Measurements from ENCODE around the gene VAV2. TPM values are rescaled to one million over a fixed set of nuclear protein-coding genes. Genes with fewer than 3 reads are reported as not detected.

The VAV2 gene
- total RNA-seq, 1 donor from 2014 or later = 12.8 TPM

DNA sequence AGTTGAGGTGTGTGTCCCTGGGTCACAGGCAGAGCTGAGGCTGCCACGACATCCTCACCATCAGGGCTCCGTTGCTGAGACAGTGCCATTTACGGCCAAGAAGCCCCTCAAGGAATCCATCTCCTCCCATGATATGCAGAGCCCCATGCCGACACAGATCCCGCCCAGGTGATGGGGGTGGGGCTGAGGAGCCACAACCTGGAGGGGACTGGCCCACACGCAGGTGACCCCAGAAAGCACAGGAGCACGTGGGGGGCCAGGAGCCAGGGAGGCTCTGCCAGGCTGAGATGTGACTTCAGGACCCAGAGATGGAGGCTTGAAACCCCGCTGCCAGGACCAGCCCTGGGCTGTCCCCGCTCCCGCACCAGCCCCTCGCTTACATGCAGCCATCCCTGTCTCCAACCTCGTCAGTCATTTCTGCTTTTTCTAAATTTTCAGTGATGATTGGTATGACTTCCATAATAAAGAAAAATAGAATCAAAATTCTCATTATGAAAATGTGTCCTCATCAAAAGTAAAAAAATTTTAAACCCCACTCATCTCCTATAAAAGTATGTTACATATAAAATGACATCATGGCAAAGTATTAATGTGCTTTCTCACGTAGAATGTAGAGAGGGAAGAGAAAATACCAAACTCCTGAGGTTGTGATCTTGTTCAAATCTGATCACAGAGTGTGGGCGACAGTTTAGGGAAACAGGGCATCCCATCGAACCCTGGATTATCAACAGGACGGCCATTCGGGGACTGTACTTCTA, 155.9 kb downstream of the VAV2 start:
- DNase-seq (ENCODE audit: low spot score) = no peak

DNA sequence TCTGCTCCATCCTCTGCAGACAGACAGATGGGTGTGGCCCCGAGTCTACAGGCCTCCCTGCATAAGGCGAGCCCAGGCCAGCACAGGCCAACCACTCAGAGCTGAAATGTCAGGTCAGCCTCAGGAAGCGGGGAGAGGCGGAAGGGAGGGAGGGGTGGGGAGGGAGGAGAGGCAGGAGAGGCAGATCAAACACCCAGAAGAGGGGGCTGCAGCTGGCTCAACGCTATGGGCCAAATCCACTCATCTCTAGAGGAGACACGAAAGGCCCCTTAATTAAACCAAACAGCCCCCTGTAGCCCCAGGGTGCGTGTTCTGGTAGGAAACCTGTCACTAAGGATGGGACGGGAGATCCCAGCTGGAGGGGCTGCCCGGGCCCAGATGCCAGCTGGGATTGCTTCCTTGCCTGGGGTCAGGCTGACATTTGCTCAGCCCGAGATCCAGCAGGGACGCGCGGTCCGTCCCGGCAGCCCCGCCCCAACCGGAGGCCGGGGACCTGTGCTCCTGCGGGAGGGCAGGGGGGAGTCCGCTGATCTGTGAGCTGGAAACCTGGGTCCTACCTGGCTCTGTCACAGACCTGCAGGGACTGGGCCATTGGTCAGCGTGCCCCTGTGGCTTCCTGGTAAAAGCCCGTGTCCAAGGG, 156.7 kb downstream of the VAV2 start:
- peak; percentile 22 for DNase-seq (ENCODE audit: low spot score)

DNA sequence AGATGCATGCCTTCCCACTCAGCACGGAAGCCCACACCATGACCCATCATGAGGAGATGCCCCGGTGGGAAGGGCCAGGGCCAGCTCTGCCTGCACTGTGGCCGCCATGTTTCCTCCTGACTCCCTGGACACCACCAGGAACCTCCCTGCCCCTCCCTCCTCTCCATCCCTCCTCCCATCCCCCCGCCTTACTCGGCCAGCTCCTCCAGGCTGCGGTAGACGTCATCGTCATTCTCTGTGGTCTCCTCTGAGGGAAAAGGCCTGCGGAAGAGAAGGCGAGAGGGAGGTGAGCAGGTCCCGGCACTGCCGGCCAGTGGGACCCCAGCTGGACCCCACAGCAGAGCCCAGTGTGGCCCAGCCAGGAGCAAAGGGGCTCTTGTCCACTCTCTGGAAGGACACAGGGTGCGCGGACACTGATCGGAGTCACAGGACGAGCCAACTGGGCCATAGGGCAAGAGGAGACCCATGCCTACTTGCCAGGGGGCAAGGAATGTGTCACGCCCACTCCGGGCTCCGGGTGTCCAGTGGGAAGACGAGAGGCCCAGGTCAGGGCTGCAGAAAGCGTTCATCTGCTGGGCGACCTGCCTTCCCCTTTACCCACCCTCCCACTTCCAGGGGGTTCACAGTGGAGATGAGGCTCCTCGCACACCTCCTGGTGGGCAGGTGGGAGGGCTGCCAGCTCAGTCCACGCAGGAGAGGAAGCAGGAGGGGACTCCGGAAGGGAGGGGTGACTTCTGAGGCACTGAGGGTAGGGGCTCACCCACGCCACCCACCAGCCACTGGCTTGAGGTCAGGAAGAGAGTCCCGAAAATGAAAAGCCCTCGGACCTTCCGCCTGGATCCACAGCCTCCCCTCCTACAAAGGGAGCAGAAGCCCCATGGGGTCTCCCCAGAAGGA, 157.8 kb downstream of the VAV2 start:
- no peak for DNase-seq (ENCODE audit: low spot score)

DNA sequence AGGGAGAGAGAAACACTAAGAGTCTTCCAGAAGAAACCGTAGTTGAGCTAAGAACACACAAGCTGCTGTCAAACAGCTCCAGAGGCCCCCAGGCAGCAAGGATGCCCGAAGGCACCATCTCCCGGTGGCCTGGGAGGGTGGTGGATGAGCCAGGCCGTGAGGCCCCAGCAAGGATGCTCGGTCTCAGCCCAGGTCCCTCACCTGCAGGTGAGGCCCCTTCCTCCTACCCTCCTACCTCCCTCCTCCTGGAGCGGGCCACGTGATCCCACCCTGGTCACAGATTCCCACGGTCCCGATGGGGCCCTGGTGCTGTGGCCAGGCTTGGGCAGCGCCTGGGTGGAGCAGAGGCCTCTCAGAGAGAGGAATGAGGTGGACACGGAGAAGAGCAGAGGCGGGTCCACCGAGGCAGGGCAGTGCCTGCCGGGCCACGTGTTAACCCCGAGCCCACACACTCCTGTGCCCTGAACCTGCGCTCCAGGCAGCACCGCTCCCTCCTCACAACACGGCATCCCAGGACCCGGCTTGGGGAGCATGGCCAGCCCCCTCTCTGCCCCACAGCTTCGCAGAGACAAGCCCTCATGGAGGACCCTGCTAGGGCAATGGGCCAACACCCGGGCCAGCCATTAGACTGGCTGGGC, 158.6 kb downstream of the VAV2 start:
- DNase-seq (ENCODE audit: low spot score) = no peak

DNA sequence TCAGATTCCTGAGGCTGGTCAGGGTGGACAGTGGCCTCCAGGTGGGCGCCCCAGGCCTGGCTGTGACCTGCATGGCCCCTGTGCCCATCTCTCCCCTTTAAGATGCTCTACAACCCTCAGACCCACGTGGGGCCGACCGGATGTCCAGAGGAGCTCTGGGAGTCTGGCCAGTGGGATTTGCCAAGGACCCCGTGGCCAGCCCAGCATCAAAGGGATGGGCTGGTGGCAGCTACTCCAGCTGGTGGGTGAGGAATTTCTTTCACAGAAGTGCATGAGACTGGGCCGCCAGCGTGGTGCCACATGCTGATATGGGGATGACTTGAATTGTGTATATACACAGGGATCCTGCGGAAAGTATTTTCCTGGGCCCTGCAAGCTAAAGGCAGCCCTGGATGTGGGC, 159.2 kb downstream of the VAV2 start:
- no peak for DNase-seq (ENCODE audit: low spot score)

DNA sequence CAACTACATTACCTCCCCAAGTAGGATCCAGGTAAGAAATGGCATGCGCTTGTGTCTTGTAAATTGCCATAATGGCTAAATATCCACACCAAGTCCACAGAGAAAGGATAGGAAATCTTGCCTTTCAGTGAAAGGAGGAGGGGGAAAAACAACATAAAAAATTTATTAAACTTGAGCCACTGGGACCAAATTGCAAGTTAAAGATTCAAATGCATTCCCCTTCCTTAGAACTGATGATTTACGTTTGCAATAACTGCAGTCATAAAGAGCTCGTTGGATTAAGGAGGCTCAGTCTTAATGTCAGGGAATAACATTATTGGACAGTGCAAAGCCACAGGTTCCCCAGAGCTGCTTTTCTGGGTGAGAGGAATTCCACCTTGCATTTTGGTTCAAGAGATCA, 161.4 kb downstream of the VAV2 start:
- no peak for DNase-seq (ENCODE audit: low spot score)

DNA sequence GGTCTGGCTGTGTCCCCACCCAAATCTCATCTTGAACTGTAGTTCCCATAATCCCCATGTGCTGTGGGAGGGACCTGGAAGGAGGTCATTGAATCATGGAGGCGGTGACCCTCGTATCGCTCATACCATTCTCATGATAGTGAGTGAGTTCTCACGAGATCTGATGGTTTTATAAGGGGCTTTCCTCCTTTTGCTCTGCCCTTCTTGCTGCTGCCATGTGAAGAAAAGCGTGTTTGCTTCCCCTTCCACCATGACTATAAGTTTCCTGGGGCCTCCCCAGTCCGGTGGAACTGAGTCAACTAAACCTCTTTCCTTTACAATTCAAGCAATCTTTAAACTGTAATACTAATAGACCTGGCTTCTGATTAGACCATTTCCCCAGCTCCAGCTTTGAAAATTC, 161.8 kb downstream of the VAV2 start:
- no peak for DNase-seq (ENCODE audit: low spot score)

DNA sequence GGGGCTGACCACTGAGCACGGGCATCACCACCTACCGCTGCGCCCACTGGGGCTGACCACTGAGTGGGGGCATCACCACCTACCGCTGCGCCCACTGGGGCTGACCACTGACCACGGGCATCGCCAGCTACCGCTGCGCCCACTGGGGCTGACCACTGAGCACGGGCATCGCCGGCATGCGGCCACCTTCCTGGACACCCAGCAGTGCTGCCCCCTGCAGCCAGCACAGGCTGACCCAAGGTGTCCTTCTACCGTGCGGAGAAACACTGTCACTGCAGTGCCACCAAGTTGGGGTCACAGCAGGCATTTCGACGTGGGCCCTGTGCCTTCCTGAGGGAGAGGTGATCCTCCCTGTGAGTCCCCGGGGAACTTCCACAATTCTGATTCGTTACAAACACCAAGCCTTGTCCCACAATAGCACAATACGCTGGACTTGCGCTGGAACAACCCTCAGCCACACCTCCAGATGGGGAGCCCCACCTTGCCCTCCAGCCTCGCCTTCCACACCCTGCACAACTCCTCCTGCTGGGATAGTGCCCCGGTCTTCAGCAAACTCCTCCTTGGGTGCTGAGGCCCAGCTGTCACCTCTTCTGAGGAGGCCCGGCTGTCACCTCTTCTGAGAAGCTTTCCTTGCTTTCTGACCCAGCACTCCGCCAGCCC, 163.7 kb downstream of the VAV2 start:
- DNase-seq (ENCODE audit: low spot score) = no peak

DNA sequence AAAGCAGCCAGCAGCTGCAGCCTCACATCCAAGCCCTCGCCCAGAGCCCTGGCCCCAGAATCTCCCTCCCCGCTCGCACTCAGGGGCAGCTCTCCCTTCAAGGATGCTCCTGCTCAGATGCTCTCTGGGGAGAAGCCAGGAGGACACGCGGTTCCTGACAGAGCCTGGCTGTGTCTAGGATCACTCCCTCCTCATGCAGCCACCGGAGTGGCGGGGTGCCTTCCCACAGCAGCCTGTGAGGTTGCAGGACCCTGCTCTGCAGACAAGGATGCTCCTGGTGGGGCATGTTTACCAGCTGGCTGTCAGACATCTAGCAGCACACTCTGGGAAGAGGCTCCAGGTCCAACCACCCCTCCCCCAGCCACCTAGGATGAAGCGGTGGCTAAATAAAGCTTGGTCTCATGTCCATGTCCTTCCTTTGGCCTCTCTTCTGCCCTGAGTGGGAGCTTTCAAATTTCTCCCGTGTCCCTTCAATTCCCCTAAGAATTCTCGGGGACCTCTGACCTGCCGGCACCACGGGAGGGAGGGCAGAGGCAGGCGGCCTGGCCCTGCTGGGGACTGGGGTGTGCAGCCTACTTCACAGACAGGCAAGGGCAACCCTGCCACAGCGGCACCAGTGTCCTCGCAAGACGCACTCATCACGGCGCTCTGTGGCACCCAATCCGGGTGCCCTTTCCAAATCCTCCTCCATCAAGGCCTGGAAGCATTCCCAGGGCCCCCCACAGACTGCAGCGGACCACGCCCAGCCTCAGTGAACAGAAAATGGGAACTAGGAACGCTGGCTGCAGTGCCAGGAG, 165.6 kb downstream of the VAV2 start:
- peak; percentile 48 for DNase-seq (ENCODE audit: low spot score)

DNA sequence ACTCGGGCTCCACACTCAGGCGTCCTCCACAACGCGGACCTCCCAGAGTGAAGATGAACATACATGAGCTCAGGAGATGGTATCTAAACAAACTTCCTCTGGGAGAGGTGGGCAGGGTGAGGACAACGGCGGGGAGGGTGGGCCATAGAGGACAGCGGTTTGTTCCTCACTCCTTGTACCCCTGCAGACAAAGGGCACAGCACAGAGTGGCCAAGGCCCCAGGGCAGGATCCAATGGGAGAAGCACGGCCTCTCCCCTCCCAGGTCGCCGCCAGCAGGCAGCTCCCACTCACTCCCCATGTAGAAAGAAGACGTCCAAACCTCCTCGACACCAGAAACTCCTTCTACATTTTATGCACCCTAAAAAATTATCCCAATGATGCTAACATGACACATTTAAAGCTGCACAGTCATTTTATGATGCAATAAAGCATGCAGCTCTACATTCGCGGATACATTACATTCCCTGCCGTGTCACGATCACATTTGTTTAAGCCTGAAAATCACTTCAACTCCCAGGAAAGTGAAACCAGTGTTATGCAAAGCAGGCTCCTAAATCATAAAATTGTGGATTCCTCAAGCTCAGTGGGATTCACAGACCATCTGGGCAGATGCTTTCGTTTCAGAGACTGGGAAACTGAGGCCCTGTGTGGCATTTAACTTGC, 166.4 kb downstream of the VAV2 start:
- peak; percentile 50 for DNase-seq (ENCODE audit: low spot score)

DNA sequence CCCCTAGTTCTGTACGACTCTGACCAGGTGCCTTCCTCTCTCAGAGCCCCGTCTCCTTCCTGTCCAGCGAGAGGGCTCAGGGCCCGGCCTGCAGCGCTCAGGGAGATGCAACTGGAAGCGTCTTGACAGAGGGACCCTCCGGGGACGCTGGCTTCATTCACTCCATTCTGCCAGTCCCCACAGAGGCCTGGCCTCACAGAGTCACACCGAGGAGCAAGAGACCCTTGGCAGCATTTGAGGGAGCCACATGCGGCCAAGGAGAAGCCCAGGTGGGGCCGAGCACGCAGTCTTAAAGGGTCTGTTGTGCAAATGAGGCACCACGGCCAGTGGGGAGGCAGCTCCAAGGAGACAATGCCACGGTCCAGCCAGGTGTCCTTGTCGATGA, 167.3 kb downstream of the VAV2 start:
- no peak for DNase-seq (ENCODE audit: low spot score)

DNA sequence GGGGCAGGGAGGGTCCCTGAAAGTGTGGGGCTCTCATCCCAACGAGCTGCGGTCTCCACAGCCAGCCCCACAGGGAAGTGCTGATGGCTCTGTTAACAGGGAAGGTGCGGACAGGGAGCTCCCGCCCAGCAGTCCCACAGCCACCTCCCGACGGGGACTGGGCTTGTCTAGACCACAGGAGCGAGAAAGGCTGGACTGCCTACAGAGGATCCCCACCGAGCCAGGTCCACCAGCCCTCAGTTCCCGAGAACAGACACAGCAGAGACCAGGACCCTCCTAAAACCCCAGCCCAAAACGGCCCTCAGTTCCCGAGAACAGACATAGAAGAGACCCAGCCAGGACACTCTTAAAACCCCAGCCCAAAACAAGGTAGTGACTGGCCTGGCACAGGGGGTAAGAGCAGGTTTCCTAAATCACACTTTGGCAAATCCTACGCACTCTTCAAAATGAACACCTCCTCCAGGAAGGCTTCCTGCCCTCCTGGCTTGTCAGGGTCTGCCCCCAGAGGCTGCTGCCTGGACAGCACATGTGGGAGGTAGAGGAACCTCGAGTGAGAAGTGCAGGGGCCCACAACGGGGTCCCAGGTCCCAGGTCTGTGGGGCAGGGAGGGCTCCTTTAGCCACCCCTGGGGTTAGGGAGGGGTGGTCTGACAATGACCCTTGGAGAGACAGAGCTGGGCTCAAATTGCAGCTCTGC, 167.9 kb downstream of the VAV2 start:
- no peak for DNase-seq (ENCODE audit: low spot score)

DNA sequence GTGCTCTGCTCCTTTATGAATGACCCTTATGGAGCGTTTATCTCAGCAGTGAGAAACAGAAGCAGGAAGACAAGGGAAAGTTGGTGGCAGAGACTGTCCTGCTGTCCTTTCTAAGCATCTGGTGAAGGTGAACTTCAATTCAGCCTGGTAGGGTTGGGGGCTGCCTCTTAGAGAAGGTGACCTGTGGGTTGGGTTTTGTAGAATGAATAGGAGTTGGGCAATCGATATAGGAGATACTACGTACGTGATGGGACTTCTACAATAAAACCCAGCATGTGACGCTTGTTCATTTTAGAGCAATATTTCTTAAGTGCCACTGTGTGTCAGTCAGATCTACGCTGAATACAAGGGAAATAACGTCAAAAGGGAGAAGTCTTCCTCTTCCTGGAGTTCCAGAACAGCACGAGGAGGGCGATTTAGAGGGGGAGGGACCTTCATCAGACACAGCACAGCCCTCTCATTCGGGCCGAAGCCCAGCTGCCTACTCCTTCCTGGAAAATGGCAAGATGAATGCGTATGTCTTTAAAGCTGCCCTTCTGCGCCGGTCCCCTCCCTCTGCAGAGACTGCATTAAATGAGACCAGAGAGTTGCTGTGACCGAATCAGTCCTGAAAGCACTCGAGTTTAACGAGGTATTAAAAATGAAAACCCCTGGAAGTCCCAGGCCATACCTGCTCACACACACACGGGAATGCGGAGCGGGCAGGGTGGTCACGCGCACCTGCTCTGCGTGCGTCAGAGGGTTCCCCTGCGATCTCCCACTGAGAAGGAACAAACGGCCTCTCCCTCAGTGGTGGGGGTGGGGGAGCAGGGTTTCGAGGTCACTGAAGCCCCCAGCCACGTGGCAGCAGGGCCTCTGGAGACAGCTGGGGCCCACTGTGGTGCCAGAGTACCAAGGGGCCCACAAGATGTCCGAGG, 168.7 kb downstream of the VAV2 start:
- no peak for DNase-seq (ENCODE audit: low spot score)

DNA sequence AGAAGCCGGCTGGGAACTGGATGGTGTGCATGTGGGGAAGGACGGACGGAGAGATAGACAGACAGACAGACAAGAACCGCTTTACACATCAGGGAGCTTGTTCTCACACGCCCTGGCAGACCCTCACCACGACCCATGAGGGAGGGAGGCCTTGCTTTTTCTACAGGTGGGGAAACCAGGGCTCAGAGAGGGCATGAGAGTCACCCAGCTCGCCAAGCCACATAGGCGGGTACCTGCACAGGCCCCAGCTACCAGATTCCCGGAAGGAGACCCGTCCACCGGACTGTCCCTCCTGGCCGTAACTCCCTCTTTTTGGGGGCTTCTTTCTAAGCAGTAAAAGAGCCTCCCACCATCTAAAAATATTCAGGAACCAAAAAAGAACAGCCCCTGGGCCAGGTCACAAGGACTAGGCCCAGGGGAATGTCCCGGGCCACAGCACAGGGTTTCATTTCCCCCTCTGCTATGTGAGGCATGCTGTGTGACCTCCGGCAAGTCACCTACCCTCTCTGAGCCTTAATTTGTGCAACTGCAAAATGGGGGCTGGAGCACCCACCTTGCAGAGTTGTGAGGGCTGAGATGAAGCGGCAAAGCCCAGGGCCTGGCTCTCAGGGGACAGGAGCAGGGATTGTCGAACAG, 169.6 kb downstream of the VAV2 start:
- no peak for DNase-seq (ENCODE audit: low spot score)

DNA sequence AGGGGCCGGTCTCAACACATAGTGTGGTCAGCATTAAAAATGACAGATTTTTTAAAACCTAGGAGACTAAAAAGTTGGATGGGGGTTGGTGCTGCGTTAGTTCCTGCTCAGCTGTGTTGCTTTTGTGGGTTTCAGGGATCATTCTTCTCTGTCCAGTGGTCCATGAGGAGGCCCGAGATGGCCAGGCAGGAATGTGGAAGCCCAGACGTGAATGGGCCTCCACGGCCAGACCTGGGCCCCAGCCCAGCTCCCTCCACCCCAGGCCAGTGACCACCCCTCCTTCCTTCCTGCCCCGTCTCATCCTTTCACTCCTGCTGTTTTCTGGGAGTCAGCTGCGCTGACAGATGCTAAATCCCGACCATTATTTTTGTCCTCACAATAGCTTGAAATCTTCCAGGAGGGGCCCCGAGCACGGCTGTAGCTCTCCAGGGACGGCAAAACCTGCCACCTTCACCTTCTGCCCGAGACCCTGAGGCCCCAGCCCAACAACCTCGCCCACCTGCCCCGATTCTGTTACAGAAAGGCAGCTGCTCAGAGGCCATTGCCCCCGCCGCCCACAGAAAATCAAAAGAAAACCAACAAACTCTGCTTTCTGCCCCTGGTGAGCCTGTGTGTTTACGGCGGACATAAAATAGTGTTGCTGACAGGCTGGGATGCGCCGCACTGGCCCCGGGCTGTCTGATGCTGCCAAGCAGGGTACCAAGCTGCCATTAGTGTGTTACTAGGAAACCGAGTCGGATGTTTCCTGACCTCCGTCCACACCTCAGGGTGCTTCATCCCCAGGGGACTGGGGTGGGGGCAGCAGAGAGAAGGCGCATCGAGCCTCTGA, 170.3 kb downstream of the VAV2 start:
- DNase-seq (ENCODE audit: low spot score) = no peak

DNA sequence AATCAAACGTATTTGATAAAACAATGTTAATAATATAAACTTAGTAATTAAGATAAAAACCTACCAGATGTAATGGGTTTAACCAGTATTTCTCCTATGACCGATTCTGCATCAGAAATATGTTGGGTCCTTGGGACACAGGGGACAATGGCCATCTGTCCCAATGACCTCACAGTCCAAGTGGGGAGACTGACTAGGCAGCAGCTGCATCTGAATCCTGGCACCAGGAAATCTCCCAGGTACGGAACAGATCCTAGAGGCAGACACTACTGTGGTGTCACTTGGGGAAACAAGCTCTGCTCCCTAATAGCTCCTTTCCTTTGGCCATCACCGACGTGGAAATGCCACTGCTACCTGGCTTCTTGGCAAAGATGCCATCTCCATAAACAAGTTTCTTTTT, 172.2 kb downstream of the VAV2 start:
- DNase-seq (ENCODE audit: low spot score) = no peak

DNA sequence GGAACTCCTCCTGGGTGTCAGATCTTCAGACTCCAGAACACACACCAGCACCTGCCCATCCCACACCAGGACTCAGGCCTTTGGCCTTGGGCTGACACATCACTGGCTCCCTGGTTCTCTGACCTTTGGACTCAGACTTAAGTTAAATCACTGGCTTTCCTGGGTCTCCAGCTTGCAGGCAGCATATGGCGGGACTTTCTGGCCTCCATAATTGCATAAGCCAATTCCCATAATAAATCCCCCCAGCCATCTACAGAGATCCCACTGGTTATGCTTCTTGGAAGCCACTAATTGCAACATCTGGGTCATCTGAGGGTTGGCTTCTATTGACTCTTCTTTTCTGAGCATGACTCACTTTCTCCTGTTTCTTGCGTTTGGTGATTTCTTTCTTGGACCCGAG, 173.7 kb downstream of the VAV2 start:
- no peak for DNase-seq (ENCODE audit: low spot score)
